Right cardiac atrium (tissue), 5 donors: ENCODE measurements around the gene OGFRL1. TPM values are rescaled to one million over a fixed set of nuclear protein-coding genes. Genes with fewer than 3 reads are reported as not detected.
A peak's percentile ranks its signal among the peaks of the same experiment; 100 is the strongest.
"Not testable (repeated sequence)": the region's sequence is repeated elsewhere in the genome, so short reads cannot be mapped to it uniquely, and the experiment has no call there.

Source experiments
- ATAC-seq, 2 donors: fragments of 200-7000 bp; cut with Tn5 transposase; one replicate each; pipeline versions ENCODE4 v1.8.0 to v1.9.1; 2020; ENCODE audit warnings: moderate library complexity in 2 of 2, mild to moderate bottlenecking in 1 of 2
- DNase-seq, 3 donors: peaks; one replicate each; pipeline ENCODE4 v3.0.0-alpha.2; 2020
- H3K27ac ChIP-seq: one replicate; pipeline ENCODE4 v1.5.1; 2013; ENCODE audit warnings: mild to moderate bottlenecking, low read length, control low read depth, moderate library complexity
- H3K27me3 ChIP-seq: one replicate; pipeline ENCODE4 v1.6.1; 2013; ENCODE audit not compliant: control insufficient read depth, insufficient read depth
- H3K4me1 ChIP-seq: one replicate; pipeline ENCODE4 v1.6.1; 2013; ENCODE audit warnings: low read length; ENCODE audit not compliant: control insufficient read depth, insufficient read depth
- H3K4me3 ChIP-seq: one replicate; pipeline ENCODE4 v1.5.1; 2013; ENCODE audit warnings: low read length, control low read depth
- H3K9me3 ChIP-seq: one replicate; pipeline ENCODE4 v1.6.1; 2013; ENCODE audit warnings: low read length; ENCODE audit not compliant: control insufficient read depth
- WGBS: extraction: QIAGEN DNeasy Blood & Tissue Kit; methylation state at CpG from one replicate; pipeline ENCODE4 v1.1.7; 2013; 5-methylcytosine and 5-hydroxymethylcytosine counted together
- intact Hi-C, 4 donors: fragments of 100-400 bp; cut with DNase I; formaldehyde crosslinking; loops; one replicate each; pipeline versions ENCODE4 v1.11.0 to v1.14.0; 2022 to 2023
- polyA plus RNA-seq: library from polyadenylated mRNA; stranded (reverse); fragments of 200-250 nt; gene quantifications from one replicate; pipeline ENCODE4 v1.2.3, GENCODE V29; 2013
- total RNA-seq, 4 donors: library from RNA; stranded (reverse); fragmentation: NEBNext Ultra II Directional; extraction: Animal tissue kit (Norgen Biotek cat#: 25700); gene quantifications; one replicate each; pipeline ENCODE4 v1.2.1, GENCODE V29; 2021
- donor health status: healthy with polysubstance abuse.
- donor health status: DM: no; HTN: yes; CAD: no.
- donor health status: DM: no; HTN: no; CAD: no.
- donor health status: DM: no; HTN: yes; CAD: no; lungs with severe emphysema.
- donor health status: DM: yes; HTN: yes; CAD: no.

OGFRL1 gene
- total and polyA plus RNA-seq, 5 donors = 5.4 to 12.4 (median 12.0) TPM

- no peak overlapping the region for H3K27ac ChIP-seq
- WGBS = 75% methylated on average over 7 of the region's 7 CpGs
- no peaks in the 10 kb centered on the region for H3K27me3 ChIP-seq
- ATAC-seq (no peak), DNase-seq (no peak)
- H3K4me1 ChIP-seq = peaks cover 2% of the 10 kb centered on the region
- H3K9me3 ChIP-seq = no peaks in the 10 kb centered on the region
- intact Hi-C loops = no loop called here
- no peak overlapping the region for H3K4me3 ChIP-seq
These were observed 30.3 kb upstream of the OGFRL1 start for GRCh38 chr6:71258078-71258866.

DNA sequence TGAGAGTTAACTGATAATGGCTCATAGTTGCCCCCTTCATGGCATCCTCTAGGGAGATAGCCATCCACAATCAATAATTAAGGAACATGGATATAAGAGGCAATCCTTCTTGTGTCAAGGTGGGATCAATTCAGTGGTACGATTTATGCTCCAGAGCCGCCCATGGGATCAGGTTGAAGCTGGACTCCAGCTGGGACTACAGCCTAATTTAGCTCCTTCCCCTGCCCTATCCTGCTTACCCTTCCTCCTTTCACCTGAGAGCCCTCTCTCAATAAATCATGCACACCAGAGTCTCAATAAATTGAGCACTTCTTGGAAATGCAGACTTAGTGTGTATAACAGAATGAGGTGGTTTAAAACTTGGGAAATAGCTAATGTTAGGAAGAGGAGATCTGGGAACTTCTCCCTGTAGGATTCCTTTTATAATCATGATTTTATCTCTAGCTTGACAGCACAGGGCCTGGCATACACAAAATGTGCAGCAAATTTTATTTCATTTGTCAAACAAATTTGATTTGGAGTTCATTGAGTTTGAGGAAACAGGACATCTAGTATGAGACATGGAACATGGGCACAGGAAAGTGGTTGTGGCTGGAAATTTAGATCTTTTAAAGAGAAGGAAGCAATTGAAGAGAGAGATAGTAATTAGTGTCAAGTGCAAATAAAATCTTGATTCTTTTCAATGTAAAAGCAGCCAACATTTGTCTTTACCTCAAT lies 28.6 kb upstream of the OGFRL1 start:
- H3K4me3 ChIP-seq = no peak overlapping the region
- ATAC-seq (no peak), DNase-seq (no peak)
- 97% methylated on average over 2 of the region's 2 CpGs for WGBS
- no peak overlapping the region for H3K27ac ChIP-seq
- no peaks in the 10 kb centered on the region for H3K4me1 ChIP-seq
- no peaks in the 10 kb centered on the region for H3K27me3 ChIP-seq
- H3K9me3 ChIP-seq = no peaks in the 10 kb centered on the region
- intact Hi-C loops = no loop called here

- Histone ChIP-seq H3K9me3 (no peaks in the 10 kb centered on the region), H3K27ac (no peak overlapping the region), H3K4me3 (no peak overlapping the region), H3K27me3 (no peaks in the 10 kb centered on the region), H3K4me1 (no peaks in the 10 kb centered on the region)
- ATAC-seq (peak in 1 of 2 donors; percentile 40), DNase-seq (peak in 1 of 3 donors; percentile 46)
- intact Hi-C loops = no loop called here
- 75% methylated on average over 7 of the region's 7 CpGs for WGBS
These were observed 25.7 kb upstream of the OGFRL1 start for GRCh38 chr6:71262914-71263313.

DNA sequence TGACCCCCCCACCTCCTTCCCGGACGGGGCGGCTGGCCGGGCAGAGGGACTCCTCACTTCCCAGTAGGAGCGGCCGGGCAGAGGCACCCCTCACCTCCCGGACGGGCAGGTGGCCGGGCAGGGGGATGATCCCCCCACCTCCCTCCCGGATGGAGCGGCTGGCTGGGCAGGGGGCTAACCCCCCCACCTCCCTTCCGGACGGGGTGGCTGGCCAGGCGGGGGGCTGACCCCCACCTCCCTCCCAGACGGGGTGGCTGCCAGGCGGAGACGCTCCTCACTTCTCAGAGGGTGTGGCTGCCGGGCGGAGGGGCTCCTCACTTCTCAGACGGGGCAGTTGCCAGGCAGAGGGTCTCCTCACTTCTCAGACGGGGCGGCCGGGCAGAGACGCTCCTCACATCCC lies 22.2 kb upstream of the OGFRL1 start:
- H3K4me3 ChIP-seq, ATAC-seq, intact Hi-C loops, H3K4me1 ChIP-seq, H3K27ac ChIP-seq, H3K9me3 ChIP-seq, H3K27me3 ChIP-seq: not testable (repeated sequence)
- peak in 1 of 3 donors; percentile 55 for DNase-seq
- 95% methylated on average over 22 of the region's 24 CpGs for WGBS

- WGBS = 72% methylated on average over 3 of the region's 3 CpGs
- no peak overlapping the region for H3K27ac ChIP-seq
- H3K4me3 ChIP-seq = no peak overlapping the region
- no peaks in the 10 kb centered on the region for H3K9me3 ChIP-seq
- intact Hi-C loops = no loop called here
- no peak for ATAC-seq
- DNase-seq = no peak
- H3K27me3 ChIP-seq = no peaks in the 10 kb centered on the region
- no peaks in the 10 kb centered on the region for H3K4me1 ChIP-seq
These were observed 19.7 kb upstream of the OGFRL1 start for GRCh38 chr6:71268735-71269437.

- intact Hi-C loops = no loop called here
- Histone ChIP-seq H3K27ac (no peak overlapping the region), H3K4me3 (no peak overlapping the region), H3K4me1 (no peaks in the 10 kb centered on the region), H3K27me3 (no peaks in the 10 kb centered on the region), H3K9me3 (no peaks in the 10 kb centered on the region)
- 44% methylated on average over 3 of the region's 3 CpGs for WGBS
- DNase-seq (no peak), ATAC-seq (no peak)
These were observed 10.5 kb upstream of the OGFRL1 start for GRCh38 chr6:71277926-71278600.

- Histone ChIP-seq H3K4me1 (no peaks in the 10 kb centered on the region), H3K27ac (no peak overlapping the region), H3K4me3 (no peak overlapping the region), H3K27me3 (no peaks in the 10 kb centered on the region), H3K9me3 (no peaks in the 10 kb centered on the region)
- DNase-seq = no peak
- intact Hi-C loops = no loop called here
- WGBS = 90% methylated on average over 2 of the region's 2 CpGs
- no peak for ATAC-seq
These were observed 9.3 kb upstream of the OGFRL1 start for GRCh38 chr6:71279321-71279720.

GRCh38 chr6:71279740-71280139 lies 8.9 kb upstream of the OGFRL1 start:
- H3K4me3 ChIP-seq = no peak overlapping the region
- WGBS = 63% methylated on average over 4 of the region's 4 CpGs
- no peaks in the 10 kb centered on the region for H3K9me3 ChIP-seq
- intact Hi-C loops = no loop called here
- DNase-seq (no peak), ATAC-seq (no peak)
- H3K27ac ChIP-seq = no peak overlapping the region
- H3K4me1 ChIP-seq = no peaks in the 10 kb centered on the region
- H3K27me3 ChIP-seq = no peaks in the 10 kb centered on the region

DNA sequence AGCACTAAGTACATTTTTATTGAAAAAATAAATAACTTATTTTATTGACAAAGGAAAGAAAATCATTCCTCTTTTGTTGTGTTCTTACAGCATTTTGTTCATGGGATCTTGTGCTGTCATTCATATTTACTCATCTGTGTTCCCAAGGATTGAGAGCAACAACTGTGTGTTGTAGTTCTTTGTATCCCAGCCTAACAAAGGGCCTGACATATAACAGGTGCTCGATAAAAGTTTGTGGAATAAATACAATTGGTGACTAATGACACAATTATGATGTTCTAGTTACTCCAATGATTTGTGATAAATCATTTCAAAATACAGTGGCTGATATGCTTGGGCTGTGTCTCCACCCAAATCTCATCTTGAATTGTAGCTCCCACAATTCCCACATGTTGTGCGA lies 7.9 kb upstream of the OGFRL1 start:
- no peak for ATAC-seq
- no peaks in the 10 kb centered on the region for H3K9me3 ChIP-seq
- no peak overlapping the region for H3K27ac ChIP-seq
- no peak for DNase-seq
- 98% methylated on average over 2 of the region's 2 CpGs for WGBS
- no peaks in the 10 kb centered on the region for H3K27me3 ChIP-seq
- no peaks in the 10 kb centered on the region for H3K4me1 ChIP-seq
- H3K4me3 ChIP-seq = no peak overlapping the region
- intact Hi-C loops = no loop called here

- DNase-seq = no peak
- H3K4me1 ChIP-seq = no peaks in the 10 kb centered on the region
- no peaks in the 10 kb centered on the region for H3K27me3 ChIP-seq
- intact Hi-C loops = no loop called here
- no peak for ATAC-seq
- H3K9me3 ChIP-seq = no peaks in the 10 kb centered on the region
- H3K4me3 ChIP-seq = no peak overlapping the region
- H3K27ac ChIP-seq = no peak overlapping the region
These were observed 3.8 kb upstream of the OGFRL1 start for GRCh38 chr6:71284785-71285184.

- DNase-seq = peak in 1 of 3 donors; percentile 48
- Histone ChIP-seq H3K4me1 (no peaks in the 10 kb centered on the region), H3K27me3 (no peaks in the 10 kb centered on the region), H3K4me3 (no peak overlapping the region), H3K27ac (no peak overlapping the region), H3K9me3 (no peaks in the 10 kb centered on the region)
- intact Hi-C loops = no loop called here
- ATAC-seq = no peak
- WGBS = 85% methylated on average over 7 of the region's 7 CpGs
These were observed 1.6 kb upstream of the OGFRL1 start for GRCh38 chr6:71287038-71287437.
